A172 (cell line): Measurements from ENCODE around the gene COL19A1. TPM values are rescaled to one million over a fixed set of nuclear protein-coding genes. Genes with fewer than 3 reads are reported as not detected.
A peak's percentile ranks its signal among the peaks of the same experiment; 100 is the strongest.

Experiments
- DNase-seq: peaks from one replicate; pipeline ENCODE4 v3.0.0-alpha.2; 2015; ENCODE audit warnings: low spot score
- total RNA-seq: library from RNA; depleted of rRNA; stranded (reverse); fragments of >200 nt; shearing (Covaris generic); gene quantifications from 2 replicates; pipeline ENCODE4 v1.2.3, GENCODE V29; 2014; rRNA removed

COL19A1 gene
- total RNA-seq, 1 experiment from 2014 or later: not detected

GRCh38 chr6:70221715-70222438 is 355.5 kb downstream of the COL19A1 start:
- DNase-seq: no peak

- DNase-seq: no peak
Observed at GRCh38 chr6:70222439-70222749, 356.0 kb downstream of the COL19A1 start.

GRCh38 chr6:70225055-70225454 is 358.7 kb downstream of the COL19A1 start:
- no peak for DNase-seq

GRCh38 chr6:70231311-70231710 is 365.0 kb downstream of the COL19A1 start:
- no peak for DNase-seq

GRCh38 chr6:70234561-70235236 is 368.3 kb downstream of the COL19A1 start:
- no peak for DNase-seq

- no peak for DNase-seq
Observed at GRCh38 chr6:70236343-70236742, 370.0 kb downstream of the COL19A1 start.

GRCh38 chr6:70241031-70241430 is 374.7 kb downstream of the COL19A1 start:
- DNase-seq: no peak

GRCh38 chr6:70241991-70242420 is 375.6 kb downstream of the COL19A1 start:
- DNase-seq: no peak

GRCh38 chr6:70246118-70246517 is 379.8 kb downstream of the COL19A1 start:
- DNase-seq: no peak

GRCh38 chr6:70252604-70253003 is 386.2 kb downstream of the COL19A1 start:
- no peak for DNase-seq

GRCh38 chr6:70253923-70254322 is 387.6 kb downstream of the COL19A1 start:
- DNase-seq: no peak

GRCh38 chr6:70254784-70255183 is 388.4 kb downstream of the COL19A1 start:
- DNase-seq: no peak

- peak; percentile 2 for DNase-seq
Observed at GRCh38 chr6:70257768-70258273, 391.5 kb downstream of the COL19A1 start.

GRCh38 chr6:70258483-70258882 is 392.1 kb downstream of the COL19A1 start:
- no peak for DNase-seq

Other genes with a start within 250 kb of the COL19A1 start
- 21.9 and 26.9 TPM in 2 replicates for gene LMBRD1, start 69.5 kb upstream of the COL19A1 start, total RNA-seq